HEK293 (cell line): ENCODE measurements around the gene DDX23.

ENCODE experiments used
- BCL11A ChIP-seq: fragments of 450-650 bp; formaldehyde crosslinking; IDR thresholded peaks from 2 replicates; pipeline ENCODE4 v1.5.1; 2016; ENCODE audit warnings: low read depth, missing biosample characterization, missing genetic modification characterization
- GLIS1 ChIP-seq: fragments of 450-650 bp; formaldehyde crosslinking; IDR thresholded peaks from 2 replicates; pipeline ENCODE4 v1.5.1; 2016; ENCODE audit warnings: missing biosample characterization, missing genetic modification characterization
- KLF8 ChIP-seq: fragments of 450-650 bp; formaldehyde crosslinking; IDR thresholded peaks from 2 replicates; pipeline ENCODE4 v1.5.1; 2016; ENCODE audit warnings: missing biosample characterization, missing genetic modification characterization
- MZF1 ChIP-seq: fragments of 450-650 bp; formaldehyde crosslinking; IDR thresholded peaks from 2 replicates; pipeline ENCODE4 v1.5.1; 2017; ENCODE audit warnings: missing biosample characterization, missing genetic modification characterization, borderline replicate concordance
- OVOL3 ChIP-seq: fragments of 450-650 bp; formaldehyde crosslinking; IDR thresholded peaks from 2 replicates; pipeline ENCODE4 v1.5.1; 2016; ENCODE audit warnings: missing biosample characterization, missing genetic modification characterization
- RBAK ChIP-seq: fragments of 450-650 bp; formaldehyde crosslinking; IDR thresholded peaks from 2 replicates; pipeline ENCODE4 v1.5.1; 2016; ENCODE audit warnings: missing biosample characterization, missing genetic modification characterization
- REPIN1 ChIP-seq: fragments of 450-650 bp; formaldehyde crosslinking; IDR thresholded peaks from 2 replicates; pipeline ENCODE4 v1.5.1; 2017; ENCODE audit warnings: missing biosample characterization, missing genetic modification characterization, low read depth
- SALL2 ChIP-seq: fragments of 450-650 bp; formaldehyde crosslinking; IDR thresholded peaks from 2 replicates; pipeline ENCODE4 v1.5.0; 2017; ENCODE audit warnings: missing biosample characterization, mild to moderate bottlenecking, missing genetic modification characterization, borderline replicate concordance
- SCRT1 ChIP-seq: fragments of 450-650 bp; formaldehyde crosslinking; IDR thresholded peaks from 2 replicates; pipeline ENCODE4 v1.5.1; 2016; ENCODE audit warnings: missing biosample characterization, missing genetic modification characterization, borderline replicate concordance
- SCRT2 ChIP-seq: fragments of 450-650 bp; formaldehyde crosslinking; IDR thresholded peaks from 2 replicates; pipeline ENCODE4 v1.5.1; 2016; ENCODE audit warnings: missing biosample characterization, missing genetic modification characterization
- TCF7L2 ChIP-seq: IDR thresholded peaks from 2 replicates; pipeline ENCODE4 v1.6.1; 2011; ENCODE audit warnings: low read depth, mild to moderate bottlenecking, inconsistent platforms, low read length, moderate library complexity, borderline replicate concordance
- ZBTB8A ChIP-seq: fragments of 450-650 bp; formaldehyde crosslinking; IDR thresholded peaks from 2 replicates; pipeline ENCODE4 v1.5.1; 2016; ENCODE audit warnings: missing biosample characterization, missing genetic modification characterization
- ZFP37 ChIP-seq: fragments of 450-650 bp; formaldehyde crosslinking; IDR thresholded peaks from 2 replicates; pipeline ENCODE4 v1.5.1; 2016; ENCODE audit warnings: missing biosample characterization, missing genetic modification characterization
- ZFP41 ChIP-seq: fragments of 450-650 bp; formaldehyde crosslinking; IDR thresholded peaks from 2 replicates; pipeline ENCODE4 v1.5.1; 2016; ENCODE audit warnings: missing biosample characterization, missing genetic modification characterization, borderline replicate concordance
- ZIC2 ChIP-seq: fragments of 450-650 bp; formaldehyde crosslinking; IDR thresholded peaks from 2 replicates; pipeline ENCODE4 v1.5.1; 2016; ENCODE audit warnings: missing biosample characterization, missing genetic modification characterization
- ZNF10 ChIP-seq: fragments of 450-650 bp; formaldehyde crosslinking; IDR thresholded peaks from 2 replicates; pipeline ENCODE4 v1.5.1; 2017; ENCODE audit warnings: missing biosample characterization, missing genetic modification characterization
- ZNF138 ChIP-seq: fragments of 450-650 bp; formaldehyde crosslinking; IDR thresholded peaks from 2 replicates; pipeline ENCODE4 v1.5.1; 2016; ENCODE audit warnings: missing biosample characterization, missing genetic modification characterization, borderline replicate concordance
- ZNF146 ChIP-seq: fragments of 450-650 bp; formaldehyde crosslinking; IDR thresholded peaks from 2 replicates; pipeline ENCODE4 v1.5.1; 2016; ENCODE audit warnings: missing biosample characterization, missing genetic modification characterization
- ZNF174 ChIP-seq: fragments of 450-650 bp; formaldehyde crosslinking; IDR thresholded peaks from 2 replicates; pipeline ENCODE4 v1.5.0; 2017; ENCODE audit warnings: missing biosample characterization, mild to moderate bottlenecking, missing genetic modification characterization
- ZNF202 ChIP-seq: fragments of 450-650 bp; formaldehyde crosslinking; IDR thresholded peaks from 2 replicates; pipeline ENCODE4 v1.5.1; 2016; ENCODE audit warnings: missing biosample characterization, missing genetic modification characterization, borderline replicate concordance
- ZNF211 ChIP-seq: fragments of 450-650 bp; formaldehyde crosslinking; IDR thresholded peaks from 2 replicates; pipeline ENCODE4 v1.5.1; 2016; ENCODE audit warnings: low read depth, missing biosample characterization, missing genetic modification characterization
- ZNF24 ChIP-seq: fragments of 450-650 bp; formaldehyde crosslinking; IDR thresholded peaks from 2 replicates; pipeline ENCODE4 v1.5.1; 2016; ENCODE audit warnings: missing biosample characterization, missing genetic modification characterization
- ZNF404 ChIP-seq: fragments of 450-650 bp; formaldehyde crosslinking; IDR thresholded peaks from 2 replicates; pipeline ENCODE4 v1.5.1; 2017; ENCODE audit warnings: missing biosample characterization, missing genetic modification characterization
- ZNF501 ChIP-seq: fragments of 450-650 bp; formaldehyde crosslinking; IDR thresholded peaks from 2 replicates; pipeline ENCODE4 v1.5.1; 2016; ENCODE audit warnings: missing biosample characterization, missing genetic modification characterization
- ZNF549 ChIP-seq: fragments of 450-650 bp; IDR thresholded peaks from 2 replicates; pipeline ENCODE4 v1.5.1; 2018; ENCODE audit warnings: missing biosample characterization, missing genetic modification characterization, mild to moderate bottlenecking, inconsistent platforms, moderate library complexity
- ZNF624 ChIP-seq: fragments of 450-650 bp; formaldehyde crosslinking; IDR thresholded peaks from 2 replicates; pipeline ENCODE4 v1.5.1; 2017; ENCODE audit warnings: missing biosample characterization, missing genetic modification characterization
- ZNF626 ChIP-seq: fragments of 450-650 bp; sonication (Bioruptor Pico); formaldehyde crosslinking; IDR thresholded peaks from 2 replicates; pipeline ENCODE4 v1.5.1; 2018; ENCODE audit warnings: missing biosample characterization, missing genetic modification characterization, inconsistent platforms
- ZNF629 ChIP-seq: fragments of 450-650 bp; formaldehyde crosslinking; IDR thresholded peaks from 2 replicates; pipeline ENCODE4 v1.5.1; 2017; ENCODE audit warnings: missing biosample characterization, missing genetic modification characterization
- ZNF677 ChIP-seq: fragments of 450-650 bp; IDR thresholded peaks from 2 replicates; pipeline ENCODE4 v1.5.0; 2018; ENCODE audit warnings: missing biosample characterization, mild to moderate bottlenecking, missing genetic modification characterization, moderate library complexity
- ZNF707 ChIP-seq: fragments of 450-650 bp; formaldehyde crosslinking; IDR thresholded peaks from 2 replicates; pipeline ENCODE4 v1.5.1; 2016; ENCODE audit warnings: missing biosample characterization, missing genetic modification characterization
- ZNF785 ChIP-seq: fragments of 450-650 bp; formaldehyde crosslinking; IDR thresholded peaks from 2 replicates; pipeline ENCODE4 v1.5.1; 2016; ENCODE audit warnings: missing biosample characterization, missing genetic modification characterization
- ZSCAN30 ChIP-seq: fragments of 450-650 bp; IDR thresholded peaks from 2 replicates; pipeline ENCODE4 v1.5.1; 2018; ENCODE audit warnings: missing biosample characterization, mild to moderate bottlenecking, missing genetic modification characterization, moderate library complexity
- ZXDB ChIP-seq: fragments of 450-650 bp; formaldehyde crosslinking; IDR thresholded peaks from 2 replicates; pipeline ENCODE4 v1.5.1; 2016; ENCODE audit warnings: missing biosample characterization, missing genetic modification characterization
- TF ChIP-seq, protein P1 (sequence below): fragments of 450-650 bp; formaldehyde crosslinking; IDR thresholded peaks from 2 replicates; pipeline ENCODE4 v1.5.1; 2017; ENCODE audit warnings: missing biosample characterization, missing genetic modification characterization
- TF ChIP-seq, protein P2 (sequence below): fragments of 450-650 bp; formaldehyde crosslinking; IDR thresholded peaks from 2 replicates; pipeline ENCODE4 v1.5.1; 2016; ENCODE audit warnings: missing biosample characterization, missing genetic modification characterization
- TF ChIP-seq, protein P3 (sequence below): fragments of 450-650 bp; formaldehyde crosslinking; IDR thresholded peaks from 2 replicates; pipeline ENCODE4 v1.5.1; 2017; ENCODE audit warnings: missing biosample characterization, missing genetic modification characterization

Gene DDX23

GRCh38 chr12:48815126-48816110 lies 36.5 kb downstream of the DDX23 start (continued):
- TF ChIP-seq, protein P1, sequence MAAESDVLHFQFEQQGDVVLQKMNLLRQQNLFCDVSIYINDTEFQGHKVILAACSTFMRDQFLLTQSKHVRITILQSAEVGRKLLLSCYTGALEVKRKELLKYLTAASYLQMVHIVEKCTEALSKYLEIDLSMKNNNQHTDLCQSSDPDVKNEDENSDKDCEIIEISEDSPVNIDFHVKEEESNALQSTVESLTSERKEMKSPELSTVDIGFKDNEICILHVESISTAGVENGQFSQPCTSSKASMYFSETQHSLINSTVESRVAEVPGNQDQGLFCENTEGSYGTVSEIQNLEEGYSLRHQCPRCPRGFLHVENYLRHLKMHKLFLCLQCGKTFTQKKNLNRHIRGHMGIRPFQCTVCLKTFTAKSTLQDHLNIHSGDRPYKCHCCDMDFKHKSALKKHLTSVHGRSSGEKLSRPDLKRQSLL (tag by site-specific recombination) = no peak; the same call in 1 of the 2 replicates
- TF ChIP-seq RBAK (tag by site-specific recombination) (no peak), ZNF785 (tag by site-specific recombination) (no peak), ZNF624 (tag by site-specific recombination) (no peak), ZNF549 (tag by site-specific recombination) (no peak), SCRT1 (no peak), ZNF24 (tag by site-specific recombination) (no peak), ZNF146 (tag by site-specific recombination) (no peak; the same call in 1 of the 2 replicates), TCF7L2 (no peak), ZNF626 (tag by site-specific recombination) (no peak), OVOL3 (tag by site-specific recombination) (0 out of 2 replicates have a peak, but pooled peaks have one; percentile 22), ZFP37 (tag by site-specific recombination) (no peak), KLF8 (peak; percentile 93), ZNF10 (no peak; the same call in 1 of the 2 replicates), ZNF677 (tag by site-specific recombination) (no peak), BCL11A (tag by site-specific recombination) (peak; percentile 54; the same call in 1 of the 2 replicates), SALL2 (tag by site-specific recombination) (no peak), ZSCAN30 (tag by site-specific recombination) (peak; percentile 44; the same call in 1 of the 2 replicates), ZBTB8A (peak; percentile 93), ZNF202 (tag by site-specific recombination) (no peak), ZNF138 (tag by site-specific recombination) (no peak), ZFP41 (tag by site-specific recombination) (no peak), ZNF707 (tag by site-specific recombination) (no peak), MZF1 (tag by site-specific recombination) (peak; percentile 70; the same call in 1 of the 2 replicates), ZXDB (tag by site-specific recombination) (peak; percentile 77; the same call in 1 of the 2 replicates), REPIN1 (tag by site-specific recombination) (no peak), ZNF629 (peak; percentile 59; the same call in 1 of the 2 replicates), ZNF404 (tag by site-specific recombination) (no peak), ZNF211 (tag by site-specific recombination) (no peak), ZIC2 (tag by site-specific recombination) (peak; percentile 50), ZNF174 (tag by site-specific recombination) (no peak), GLIS1 (no peak; the same call in 1 of the 2 replicates), ZNF501 (0 out of 2 replicates have a peak, but pooled peaks have one; percentile 61), SCRT2 (tag by site-specific recombination) (no peak)
- TF ChIP-seq, protein P2, sequence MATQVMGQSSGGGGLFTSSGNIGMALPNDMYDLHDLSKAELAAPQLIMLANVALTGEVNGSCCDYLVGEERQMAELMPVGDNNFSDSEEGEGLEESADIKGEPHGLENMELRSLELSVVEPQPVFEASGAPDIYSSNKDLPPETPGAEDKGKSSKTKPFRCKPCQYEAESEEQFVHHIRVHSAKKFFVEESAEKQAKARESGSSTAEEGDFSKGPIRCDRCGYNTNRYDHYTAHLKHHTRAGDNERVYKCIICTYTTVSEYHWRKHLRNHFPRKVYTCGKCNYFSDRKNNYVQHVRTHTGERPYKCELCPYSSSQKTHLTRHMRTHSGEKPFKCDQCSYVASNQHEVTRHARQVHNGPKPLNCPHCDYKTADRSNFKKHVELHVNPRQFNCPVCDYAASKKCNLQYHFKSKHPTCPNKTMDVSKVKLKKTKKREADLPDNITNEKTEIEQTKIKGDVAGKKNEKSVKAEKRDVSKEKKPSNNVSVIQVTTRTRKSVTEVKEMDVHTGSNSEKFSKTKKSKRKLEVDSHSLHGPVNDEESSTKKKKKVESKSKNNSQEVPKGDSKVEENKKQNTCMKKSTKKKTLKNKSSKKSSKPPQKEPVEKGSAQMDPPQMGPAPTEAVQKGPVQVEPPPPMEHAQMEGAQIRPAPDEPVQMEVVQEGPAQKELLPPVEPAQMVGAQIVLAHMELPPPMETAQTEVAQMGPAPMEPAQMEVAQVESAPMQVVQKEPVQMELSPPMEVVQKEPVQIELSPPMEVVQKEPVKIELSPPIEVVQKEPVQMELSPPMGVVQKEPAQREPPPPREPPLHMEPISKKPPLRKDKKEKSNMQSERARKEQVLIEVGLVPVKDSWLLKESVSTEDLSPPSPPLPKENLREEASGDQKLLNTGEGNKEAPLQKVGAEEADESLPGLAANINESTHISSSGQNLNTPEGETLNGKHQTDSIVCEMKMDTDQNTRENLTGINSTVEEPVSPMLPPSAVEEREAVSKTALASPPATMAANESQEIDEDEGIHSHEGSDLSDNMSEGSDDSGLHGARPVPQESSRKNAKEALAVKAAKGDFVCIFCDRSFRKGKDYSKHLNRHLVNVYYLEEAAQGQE = no peak
- TF ChIP-seq, protein P3, sequence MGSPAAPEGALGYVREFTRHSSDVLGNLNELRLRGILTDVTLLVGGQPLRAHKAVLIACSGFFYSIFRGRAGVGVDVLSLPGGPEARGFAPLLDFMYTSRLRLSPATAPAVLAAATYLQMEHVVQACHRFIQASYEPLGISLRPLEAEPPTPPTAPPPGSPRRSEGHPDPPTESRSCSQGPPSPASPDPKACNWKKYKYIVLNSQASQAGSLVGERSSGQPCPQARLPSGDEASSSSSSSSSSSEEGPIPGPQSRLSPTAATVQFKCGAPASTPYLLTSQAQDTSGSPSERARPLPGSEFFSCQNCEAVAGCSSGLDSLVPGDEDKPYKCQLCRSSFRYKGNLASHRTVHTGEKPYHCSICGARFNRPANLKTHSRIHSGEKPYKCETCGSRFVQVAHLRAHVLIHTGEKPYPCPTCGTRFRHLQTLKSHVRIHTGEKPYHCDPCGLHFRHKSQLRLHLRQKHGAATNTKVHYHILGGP (tag by site-specific recombination) = no peak
